Germinal center (tissue), 1 donor: Measurements from ENCODE around the gene HOMER2.
"Not testable (repeated sequence)": the region's sequence is repeated elsewhere in the genome, so short reads cannot be mapped to it uniquely, and the experiment has no call there.

Experiments used
- DNase-seq: peaks from one replicate; pipeline ENCODE4 v3.0.0; 2012; ENCODE audit warnings: mixed read lengths, low spot score

HOMER2 gene

GRCh38 chr15:82964890-82965289 lies 12.4 kb upstream of the HOMER2 start:
- DNase-seq = no peak

- no peak for DNase-seq
These were observed 11.2 kb upstream of the HOMER2 start for GRCh38 chr15:82963471-82964341.

DNA sequence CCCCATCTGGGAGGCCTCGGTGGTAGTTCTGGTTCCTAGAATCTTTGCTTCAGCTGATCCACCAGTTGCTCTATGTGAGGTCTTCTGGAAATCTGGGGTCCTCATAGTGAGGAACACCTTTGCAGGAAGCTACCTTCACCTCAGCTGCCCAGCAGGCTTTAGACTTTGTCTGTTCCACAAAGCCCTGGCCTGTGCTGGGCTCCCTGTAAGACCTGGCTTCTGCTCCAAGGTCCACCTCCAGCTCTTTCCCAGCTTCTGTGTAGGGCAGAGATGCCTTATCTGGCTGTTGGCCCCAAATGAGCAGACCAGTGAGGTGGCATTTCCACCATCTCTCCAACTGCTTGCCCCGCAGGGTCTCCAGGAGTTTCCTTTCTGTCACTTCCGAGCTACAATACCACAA lies 8.2 kb upstream of the HOMER2 start:
- DNase-seq = no peak

GRCh38 chr15:82959423-82959822 lies 6.9 kb upstream of the HOMER2 start:
- DNase-seq = no peak

DNA sequence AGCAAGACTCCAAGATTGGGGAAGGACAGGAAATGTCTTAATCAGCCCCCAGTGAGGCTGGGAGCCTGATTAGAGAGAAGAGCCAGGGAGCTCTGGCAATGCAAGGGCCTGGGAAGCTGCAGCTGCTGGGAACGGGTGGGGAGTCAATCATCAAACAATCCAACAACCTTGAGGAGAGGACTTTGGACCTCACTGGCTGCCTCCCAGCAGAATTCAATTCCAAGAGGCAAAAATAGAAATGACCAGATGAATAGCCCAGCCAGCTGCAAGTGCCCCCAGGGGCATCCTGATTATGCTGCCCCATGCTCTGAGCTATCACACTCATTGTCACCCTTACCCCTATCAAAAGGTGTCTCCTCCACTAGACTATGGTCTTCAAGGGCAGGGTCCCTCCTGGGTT lies 6.1 kb upstream of the HOMER2 start:
- DNase-seq = no peak

DNA sequence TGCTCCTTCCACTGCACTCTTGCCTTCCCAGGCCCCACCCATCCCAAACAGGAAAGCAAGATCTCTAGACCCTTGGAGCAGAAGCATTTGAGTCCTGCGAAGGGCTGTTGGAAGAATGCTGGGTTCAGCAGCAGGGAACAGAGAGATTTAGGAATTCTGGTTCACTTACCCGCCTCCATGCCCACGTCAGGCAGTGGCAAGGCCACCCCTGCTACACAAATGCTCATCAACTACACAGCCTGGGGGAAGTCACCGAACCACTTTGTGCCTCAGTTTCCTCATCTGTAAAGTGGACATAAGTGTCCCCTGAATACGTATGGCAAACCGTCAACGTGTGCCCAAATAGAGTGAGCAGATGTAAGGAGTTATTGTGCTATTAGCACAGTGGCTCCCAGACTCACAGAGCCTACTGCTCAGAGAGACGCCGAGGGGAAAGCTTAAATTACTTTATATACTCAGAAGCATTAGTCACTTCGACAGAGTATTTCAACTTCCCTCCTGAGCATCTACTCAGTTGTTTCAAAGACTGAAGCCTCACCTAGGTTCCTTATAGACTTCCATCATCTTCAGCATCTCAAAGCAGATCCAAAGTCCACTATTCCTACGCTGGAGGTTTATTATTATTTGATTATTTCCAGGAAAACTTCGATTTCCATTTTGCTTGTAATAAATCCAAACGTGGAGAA lies 905 bp downstream of the HOMER2 start:
- no peak for DNase-seq

DNA sequence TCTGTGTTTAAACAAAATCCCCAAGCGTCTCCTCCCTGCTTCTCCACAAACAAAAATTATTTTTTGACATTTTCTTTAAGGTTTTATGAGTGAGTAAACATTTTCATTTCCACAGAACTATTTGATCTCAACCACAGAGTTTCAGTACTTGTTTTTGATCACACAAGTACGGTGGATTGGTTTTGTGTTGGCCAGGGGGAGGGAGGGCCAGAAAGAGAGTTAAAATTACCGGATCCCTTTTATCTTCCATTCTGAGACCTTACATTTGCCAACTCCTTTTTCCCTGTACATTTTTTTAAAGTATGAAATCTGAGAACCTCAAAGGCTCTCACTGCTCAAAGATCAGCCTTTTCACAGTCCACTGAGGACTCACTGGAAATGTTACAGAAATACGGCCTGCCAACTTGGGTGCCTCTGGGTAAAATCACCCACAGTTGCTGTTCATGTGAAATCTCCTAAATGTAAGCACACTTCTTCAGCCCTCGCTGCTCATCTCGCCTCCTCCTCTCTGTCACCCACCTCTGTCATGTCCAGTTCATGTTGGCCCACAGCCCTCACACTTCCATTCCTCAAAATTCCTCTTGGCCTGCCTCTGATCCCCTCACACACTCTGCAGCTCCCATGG lies 1.7 kb downstream of the HOMER2 start:
- no peak for DNase-seq

- DNase-seq = no peak
These were observed 2.2 kb downstream of the HOMER2 start for GRCh38 chr15:82950295-82950694.

DNA sequence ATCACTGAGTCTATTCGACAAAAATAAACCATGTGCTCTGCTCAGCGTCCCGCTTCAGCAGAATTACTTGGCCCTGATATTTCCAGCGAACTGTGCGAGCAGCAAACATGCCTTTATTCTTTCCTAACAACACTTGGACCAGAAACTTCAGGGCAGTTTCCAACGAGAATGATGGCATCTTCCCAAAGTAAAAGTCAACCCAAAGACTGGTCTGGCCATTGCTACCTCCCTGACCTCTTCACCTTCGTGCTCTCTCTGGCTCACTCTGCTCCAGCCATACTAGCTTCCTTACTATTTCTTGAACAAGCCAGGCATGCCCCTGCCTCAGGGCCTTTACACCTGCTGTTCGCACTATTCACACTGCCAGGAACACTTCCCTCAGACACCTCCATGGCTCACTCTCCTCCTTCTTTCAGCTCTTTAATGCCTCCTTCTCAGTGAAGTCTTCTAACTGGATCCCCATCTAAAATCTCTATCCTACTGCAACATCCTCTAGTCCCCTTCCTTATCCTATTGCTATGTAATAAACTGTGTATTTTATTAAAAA lies 6.3 kb downstream of the HOMER2 start:
- DNase-seq = no peak

- no peak for DNase-seq
These were observed 7.2 kb downstream of the HOMER2 start for GRCh38 chr15:82945326-82945725.

- no peak for DNase-seq
These were observed 7.7 kb downstream of the HOMER2 start for GRCh38 chr15:82944821-82945220.

- DNase-seq = no peak
These were observed 8.5 kb downstream of the HOMER2 start for GRCh38 chr15:82944056-82944455.

DNA sequence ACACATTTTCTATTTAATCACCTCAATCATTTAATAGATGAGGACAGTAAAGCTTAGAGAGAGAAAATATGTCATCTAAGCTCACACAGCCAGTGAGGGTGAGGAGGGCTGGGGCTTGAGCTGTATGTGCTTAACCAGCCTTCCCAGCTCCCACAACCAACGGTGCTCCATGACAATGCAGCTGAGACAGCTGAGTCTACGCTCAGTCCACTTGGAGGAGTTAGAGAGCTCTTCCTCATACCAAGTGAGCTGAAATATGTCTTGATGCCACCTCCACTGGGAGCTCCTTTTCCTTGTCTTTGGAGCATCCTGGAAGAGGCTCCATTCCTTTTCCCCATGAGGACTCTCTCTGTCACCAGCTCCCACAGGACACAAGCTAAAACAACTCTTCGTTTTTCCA lies 9.3 kb downstream of the HOMER2 start:
- DNase-seq = no peak

- no peak for DNase-seq
These were observed 9.8 kb downstream of the HOMER2 start for GRCh38 chr15:82942691-82943090.

- not testable (repeated sequence) for DNase-seq
These were observed 12.8 kb downstream of the HOMER2 start for GRCh38 chr15:82939678-82940077.

DNA sequence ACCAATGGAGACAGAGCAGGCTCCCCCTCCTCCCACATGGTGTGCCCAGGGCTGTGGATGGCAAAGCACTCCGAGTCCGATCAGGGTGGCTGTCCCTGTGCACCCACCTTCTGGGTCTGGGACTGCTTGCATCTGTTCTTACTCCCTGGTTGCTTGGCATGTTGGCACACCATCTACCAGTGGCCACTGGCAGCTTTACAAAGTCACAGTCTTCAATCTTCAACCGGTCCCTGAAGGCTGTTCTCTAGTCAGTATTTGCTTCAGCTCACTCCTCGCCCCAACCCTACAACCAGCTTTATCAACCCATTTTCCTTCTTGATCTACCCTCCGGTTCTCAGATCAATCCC lies 14.8 kb downstream of the HOMER2 start:
- no peak for DNase-seq

GRCh38 chr15:82936966-82937711 lies 15.4 kb downstream of the HOMER2 start:
- DNase-seq = no peak

DNA sequence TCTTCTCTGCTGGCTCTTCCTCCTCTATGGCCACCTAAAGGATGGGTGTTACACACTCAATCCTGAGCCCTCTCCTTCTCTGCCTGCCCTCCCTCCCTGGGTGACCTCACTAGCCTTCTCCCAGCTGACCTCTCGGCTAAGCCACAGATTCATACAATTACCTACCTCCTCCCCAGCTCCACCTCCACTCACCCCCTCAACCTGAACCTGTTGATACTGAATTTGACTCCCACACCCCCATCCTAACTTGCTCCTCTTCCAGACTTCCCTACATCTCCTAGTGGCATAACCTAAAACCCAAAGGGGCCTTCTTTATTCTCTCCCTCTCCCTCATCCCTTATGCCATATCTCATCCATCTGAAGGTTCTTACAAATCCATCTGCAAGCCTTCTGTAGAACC lies 17.1 kb downstream of the HOMER2 start:
- DNase-seq = no peak

DNA sequence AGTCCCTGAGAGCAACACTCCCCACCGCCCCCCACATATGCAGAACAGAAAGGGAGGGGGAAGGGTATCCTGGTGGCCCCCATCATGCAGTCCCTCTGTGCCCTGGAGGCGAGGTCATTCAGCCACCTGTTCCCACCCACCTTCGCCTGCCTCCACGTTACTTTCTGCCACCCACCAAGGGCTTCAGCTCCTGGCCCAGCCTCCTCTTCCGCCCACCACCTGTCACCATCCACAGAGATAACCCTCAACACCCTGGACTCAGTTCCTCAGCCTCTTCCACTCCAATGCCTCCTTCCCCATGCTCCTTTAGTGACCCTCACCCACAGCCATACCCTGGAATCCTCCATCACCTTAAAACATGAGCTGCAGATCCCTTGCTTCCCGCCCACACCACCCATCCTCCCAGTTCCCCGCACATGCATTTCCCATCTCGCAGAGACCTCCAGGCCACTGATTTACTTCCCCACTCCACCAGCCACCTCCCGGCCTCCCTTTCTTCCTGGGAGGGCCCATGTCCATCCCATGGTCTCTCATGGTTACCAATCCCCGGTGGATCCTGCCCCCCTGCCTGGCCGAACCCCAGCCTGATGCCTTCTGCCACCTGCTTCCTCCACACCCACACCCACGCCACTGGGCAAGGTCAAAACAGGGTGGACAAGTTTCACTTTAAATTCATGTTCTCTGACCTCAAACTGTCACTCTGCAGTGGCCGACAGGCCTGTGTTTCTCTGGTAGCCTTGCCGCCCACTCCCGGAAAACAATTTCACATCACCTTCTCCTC lies 18.2 kb downstream of the HOMER2 start:
- DNase-seq = no peak

GRCh38 chr15:82933576-82933975 lies 18.9 kb downstream of the HOMER2 start:
- no peak for DNase-seq

- DNase-seq = no peak
These were observed 21.3 kb downstream of the HOMER2 start for GRCh38 chr15:82931221-82931620.
